Measurements from ENCODE around the gene TCF7L1. TPM values are rescaled to one million over a fixed set of nuclear protein-coding genes. Genes with fewer than 3 reads are reported as not detected.

The TCF7L1 gene
- polyA plus RNA-seq, 1 experiment, result 3.2 TPM

- peak; percentile 77 for DNase-seq (ENCODE audit: low read depth)
- Histone ChIP-seq H3K4me3 (ENCODE audit: low read depth, low read length) (no peak overlapping the region), H3K36me3 (ENCODE audit: control insufficient read depth, insufficient read depth, low read length) (no peaks in the 10 kb centered on the region), H3K27me3 (ENCODE audit: control insufficient read depth, insufficient read depth, low read length) (no peaks in the 10 kb centered on the region)
- no peak for TF ChIP-seq CTCF (IDR thresholded peaks at IDR 0.05; ENCODE audit: insufficient read depth, low read depth, low read length)
- POLR2A ChIA-PET, result interaction anchor here (0.6 kb wide), 1 partner anchor 41 kb away, joined by 3 read pairs; no protein-coding TSS in a partner anchor
- CTCF ChIA-PET, result interaction anchor here (1.0 to 1.3 kb wide), 4 partner anchors 12 to 211 kb away, joined by 4 to 11 read pairs (median 6); partner anchors contain the start of gene TCF7L1
Observed at GRCh38 chr2:85277416-85278158, 144.4 kb downstream of the TCF7L1 start.

- CTCF ChIA-PET, result interaction anchor here (1.2 to 1.3 kb wide), 2 partner anchors 145 kb away, joined by 7 to 11 read pairs; partner anchors contain the start of gene TCF7L1
- POLR2A ChIA-PET, result no interaction called here
- H3K36me3 ChIP-seq (ENCODE audit: control insufficient read depth, insufficient read depth, low read length), result no peaks in the 10 kb centered on the region
- DNase-seq (ENCODE audit: low read depth), result peak; percentile 67
- H3K27me3 ChIP-seq (ENCODE audit: control insufficient read depth, insufficient read depth, low read length), result no peaks in the 10 kb centered on the region
- TF ChIP-seq CTCF (IDR thresholded peaks at IDR 0.05; ENCODE audit: insufficient read depth, low read depth, low read length), result no peak
- H3K4me3 ChIP-seq (ENCODE audit: low read depth, low read length), result no peak overlapping the region
Observed at GRCh38 chr2:85278361-85278760, 145.2 kb downstream of the TCF7L1 start.

GRCh38 chr2:85281553-85281952, 148.4 kb downstream of the TCF7L1 start:
- H3K36me3 ChIP-seq (ENCODE audit: control insufficient read depth, insufficient read depth, low read length), result peaks cover 3% of the 10 kb centered on the region; the same call in 1 of the 2 replicates
- CTCF ChIA-PET, result no interaction called here
- DNase-seq (ENCODE audit: low read depth), result no peak
- no peaks in the 10 kb centered on the region for H3K27me3 ChIP-seq (ENCODE audit: control insufficient read depth, insufficient read depth, low read length)
- POLR2A ChIA-PET, result no interaction called here
- no peak for TF ChIP-seq CTCF (IDR thresholded peaks at IDR 0.05; ENCODE audit: insufficient read depth, low read depth, low read length)
- no peak overlapping the region for H3K4me3 ChIP-seq (ENCODE audit: low read depth, low read length)

- DNase-seq (ENCODE audit: low read depth), result no peak
- Histone ChIP-seq H3K4me3 (ENCODE audit: low read depth, low read length) (no peak overlapping the region), H3K36me3 (ENCODE audit: control insufficient read depth, insufficient read depth, low read length) (peaks cover 6% of the 10 kb centered on the region; the same call in 1 of the 2 replicates), H3K27me3 (ENCODE audit: control insufficient read depth, insufficient read depth, low read length) (no peaks in the 10 kb centered on the region)
- TF ChIP-seq CTCF (IDR thresholded peaks at IDR 0.05; ENCODE audit: insufficient read depth, low read depth, low read length), result no peak
- CTCF ChIA-PET, result interaction anchor here (1.3 to 10.5 kb wide), 3 partner anchors 31 to 215 kb away, joined by 4 to 129 read pairs (median 115); partner anchors contain the start of gene TCF7L1
- POLR2A ChIA-PET, result no interaction called here
Observed at GRCh38 chr2:85282914-85283313, 149.7 kb downstream of the TCF7L1 start.

GRCh38 chr2:85283641-85284040, 150.4 kb downstream of the TCF7L1 start:
- no peak overlapping the region for H3K4me3 ChIP-seq (ENCODE audit: low read depth, low read length)
- CTCF ChIA-PET, result interaction anchor here (1.3 to 10.5 kb wide), 4 partner anchors 32 to 358 kb away, joined by 4 to 129 read pairs (median 62); partner anchors contain the start of gene TCF7L1

More at GRCh38 chr2:85283641-85284040, 150.4 kb downstream of the TCF7L1 start:
- no peak for TF ChIP-seq CTCF (IDR thresholded peaks at IDR 0.05; ENCODE audit: insufficient read depth, low read depth, low read length)
- Histone ChIP-seq H3K36me3 (ENCODE audit: control insufficient read depth, insufficient read depth, low read length) (peaks cover 6% of the 10 kb centered on the region; the same call in 1 of the 2 replicates), H3K27me3 (ENCODE audit: control insufficient read depth, insufficient read depth, low read length) (no peaks in the 10 kb centered on the region)
- DNase-seq (ENCODE audit: low read depth), result no peak
- POLR2A ChIA-PET, result no interaction called here
